Measurements from ENCODE around the gene NKD2.

NKD2 gene

GRCh38 chr5:1001406-1002270 lies 7.0 kb upstream of the NKD2 start:
- no peak for FAIRE-seq

- FAIRE-seq = no peak
Measured at GRCh38 chr5:1002271-1002546, 6.4 kb upstream of the NKD2 start.

GRCh38 chr5:1002836-1003235 lies 5.8 kb upstream of the NKD2 start:
- no peak for FAIRE-seq

GRCh38 chr5:1003296-1003937 lies 5.2 kb upstream of the NKD2 start:
- no peak for FAIRE-seq

GRCh38 chr5:1004461-1005248 lies 3.9 kb upstream of the NKD2 start:
- FAIRE-seq = no peak

- FAIRE-seq = no peak
Measured at GRCh38 chr5:1005249-1005851, 3.3 kb upstream of the NKD2 start.

GRCh38 chr5:1005904-1006655 lies 2.5 kb upstream of the NKD2 start:
- FAIRE-seq = no peak

- FAIRE-seq = no peak
Measured at GRCh38 chr5:1006656-1007071, 1.9 kb upstream of the NKD2 start.

GRCh38 chr5:1007221-1007680 lies 1.4 kb upstream of the NKD2 start:
- FAIRE-seq = no peak

- FAIRE-seq = no peak
Measured at GRCh38 chr5:1007681-1008450, 736 bp upstream of the NKD2 start.

GRCh38 chr5:1009359-1010180 lies 968 bp downstream of the NKD2 start:
- FAIRE-seq = no peak

- FAIRE-seq = no peak
Measured at GRCh38 chr5:1010181-1010510, 1.5 kb downstream of the NKD2 start.

GRCh38 chr5:1010641-1011046 lies 2.0 kb downstream of the NKD2 start:
- no peak for FAIRE-seq

GRCh38 chr5:1011226-1011631 lies 2.6 kb downstream of the NKD2 start:
- FAIRE-seq = no peak

GRCh38 chr5:1011741-1012312 lies 3.2 kb downstream of the NKD2 start:
- FAIRE-seq = no peak

GRCh38 chr5:1012313-1012841 lies 3.8 kb downstream of the NKD2 start:
- no peak for FAIRE-seq

- no peak for FAIRE-seq
Measured at GRCh38 chr5:1012900-1013237, 4.3 kb downstream of the NKD2 start.

GRCh38 chr5:1013238-1013947 lies 4.8 kb downstream of the NKD2 start:
- no peak for FAIRE-seq

GRCh38 chr5:1013948-1014301 lies 5.3 kb downstream of the NKD2 start:
- FAIRE-seq = no peak

- no peak for FAIRE-seq
Measured at GRCh38 chr5:1014346-1014745, 5.7 kb downstream of the NKD2 start.

Data from A204.1 (cell line).